Activated CD8-positive, alpha-beta memory T cell treated with anti-CD3 and anti-CD28 coated beads, Interleukin-2, amount 10 ng/mL, durations not matched to agents 7 days and 5 days (primary cell): ENCODE measurements around the gene TFIP11. TPM values are rescaled to one million over a fixed set of nuclear protein-coding genes. Genes with fewer than 3 reads are reported as not detected.

ENCODE experiments used
- ATAC-seq: fragments of 150-1000 bp; cut with Tn5 transposase; one replicate; pipeline ENCODE4 v1.10.0; 2021; ENCODE audit warnings: moderate library complexity
- CTCF ChIA-PET: fragments of 350-600 bp; sonication (Branson Sonifier 250); formaldehyde crosslinking; loops from one replicate; lab custom pipeline; 2021; ENCODE audit warnings: antibody characterized with exemption; lab: Charles Lee
- DNase-seq: peaks from one replicate; pipeline ENCODE4 v3.0.0-alpha.2; 2020
- H3K27ac Mint-ChIP-seq: one replicate; pipeline ENCODE4 v1.8.0; 2021; ENCODE audit warnings: mild to moderate bottlenecking, mixed read lengths
- H3K27me3 Mint-ChIP-seq: one replicate; pipeline ENCODE4 v1.8.0; 2021; ENCODE audit warnings: mixed read lengths
- H3K36me3 Mint-ChIP-seq: one replicate; pipeline ENCODE4 v1.8.0; 2021; ENCODE audit warnings: mild to moderate bottlenecking, mixed read lengths
- H3K4me1 Mint-ChIP-seq: one replicate; pipeline ENCODE4 v1.8.0; 2021; ENCODE audit warnings: mixed read lengths
- H3K4me3 Mint-ChIP-seq: one replicate; pipeline ENCODE4 v1.8.0; 2021; ENCODE audit warnings: mild to moderate bottlenecking, moderate library complexity, mixed read lengths
- H3K9me3 Mint-ChIP-seq: one replicate; pipeline ENCODE4 v1.8.0; 2022; ENCODE audit warnings: low read depth, mixed read lengths
- total RNA-seq, 2 experiments: library from RNA; stranded (reverse); gene quantifications; one replicate each; pipeline ENCODE4 v1.2.3, GENCODE V29; 2021

Gene TFIP11
- total RNA-seq, 2 experiments from 2014 or later = 58.0 to 64.8 TPM

- H3K27me3 Mint-ChIP-seq = no peaks in the 10 kb centered on the region
- DNase-seq (no peak), ATAC-seq (no peak)
- H3K36me3 Mint-ChIP-seq = peaks cover 2% of the 10 kb centered on the region
- H3K9me3 Mint-ChIP-seq = no peaks in the 10 kb centered on the region
- no peak overlapping the region for H3K4me3 Mint-ChIP-seq
- CTCF ChIA-PET = interaction anchor here (0.7 to 3.2 kb wide), 3 partner anchors 13 to 47 kb away, joined by 3 to 16 read pairs (median 3); no protein-coding TSS in a partner anchor
- H3K27ac Mint-ChIP-seq = no peak overlapping the region
- H3K4me1 Mint-ChIP-seq = peaks cover 35% of the 10 kb centered on the region
These were observed 4.2 kb upstream of the TFIP11 start for GRCh38 chr22:26516503-26516902.

GRCh38 chr22:26515931-26516330, 3.7 kb upstream of the TFIP11 start:
- H3K4me1 Mint-ChIP-seq = peaks cover 40% of the 10 kb centered on the region
- peaks cover 2% of the 10 kb centered on the region for H3K36me3 Mint-ChIP-seq
- ATAC-seq = no peak
- H3K4me3 Mint-ChIP-seq = no peak overlapping the region
- CTCF ChIA-PET = interaction anchor here (0.7 to 3.2 kb wide), 2 partner anchors 13 to 17 kb away, joined by 3 to 16 read pairs; no protein-coding TSS in a partner anchor
- no peaks in the 10 kb centered on the region for H3K9me3 Mint-ChIP-seq
- no peaks in the 10 kb centered on the region for H3K27me3 Mint-ChIP-seq
- DNase-seq = no peak
- H3K27ac Mint-ChIP-seq = peak overlapping the region; percentile 21

- CTCF ChIA-PET = interaction anchor here (0.8 to 5.1 kb wide), 2 partner anchors 12 to 129 kb away, joined by 3 to 42 read pairs; no protein-coding TSS in a partner anchor
- Mint-ChIP-seq H3K27me3 (no peaks in the 10 kb centered on the region), H3K4me1 (peaks cover 48% of the 10 kb centered on the region), H3K36me3 (peaks cover 6% of the 10 kb centered on the region), H3K27ac (no peak overlapping the region), H3K4me3 (no peak overlapping the region), H3K9me3 (no peaks in the 10 kb centered on the region)
- DNase-seq (no peak), ATAC-seq (no peak)
These were observed 2.3 kb upstream of the TFIP11 start for GRCh38 chr22:26514419-26515161.

GRCh38 chr22:26513838-26514237, 1.6 kb upstream of the TFIP11 start:
- no peak for ATAC-seq
- DNase-seq = no peak
- Mint-ChIP-seq H3K27me3 (no peaks in the 10 kb centered on the region), H3K27ac (no peak overlapping the region), H3K36me3 (peaks cover 12% of the 10 kb centered on the region), H3K4me1 (peaks cover 48% of the 10 kb centered on the region), H3K4me3 (peak overlapping the region; percentile 96), H3K9me3 (no peaks in the 10 kb centered on the region)
- CTCF ChIA-PET = interaction anchor here (0.8 to 5.1 kb wide), 2 partner anchors 11 to 129 kb away, joined by 3 to 42 read pairs; no protein-coding TSS in a partner anchor

GRCh38 chr22:26508148-26508547, 4.1 kb downstream of the TFIP11 start:
- ATAC-seq (no peak), DNase-seq (no peak)
- Mint-ChIP-seq H3K27ac (no peak overlapping the region), H3K4me3 (no peak overlapping the region), H3K36me3 (peaks cover 46% of the 10 kb centered on the region), H3K9me3 (no peaks in the 10 kb centered on the region), H3K4me1 (peaks cover 47% of the 10 kb centered on the region), H3K27me3 (no peaks in the 10 kb centered on the region)
- CTCF ChIA-PET = interaction anchor here (1.2 kb wide), 1 partner anchor 134 kb away, joined by 3 read pairs; no protein-coding TSS in a partner anchor

GRCh38 chr22:26503758-26504157, 8.5 kb downstream of the TFIP11 start:
- H3K4me1 Mint-ChIP-seq = peaks cover 33% of the 10 kb centered on the region
- peak overlapping the region; percentile 29 for H3K4me3 Mint-ChIP-seq
- peak overlapping the region; percentile 87 for H3K27ac Mint-ChIP-seq
- no peaks in the 10 kb centered on the region for H3K9me3 Mint-ChIP-seq
- no peaks in the 10 kb centered on the region for H3K27me3 Mint-ChIP-seq
- H3K36me3 Mint-ChIP-seq = peaks cover 65% of the 10 kb centered on the region
- ATAC-seq (no peak), DNase-seq (no peak)
- CTCF ChIA-PET = interaction anchor here (0.6 to 7.2 kb wide), 26 partner anchors 9 to 197 kb away, joined by 3 to 69 read pairs (median 8); partner anchors contain the start of genes HPS4, MIAT, SRRD and TFIP11

- ATAC-seq (peak; percentile 95), DNase-seq (peak; percentile 95)
- CTCF ChIA-PET = interaction anchor here (0.6 to 7.2 kb wide), 36 partner anchors 9 to 198 kb away, joined by 3 to 69 read pairs (median 6); partner anchors contain the start of genes HPS4, MIAT, SRRD and TFIP11
- H3K4me1 Mint-ChIP-seq = peaks cover 33% of the 10 kb centered on the region
- peak overlapping the region; percentile 29 for H3K4me3 Mint-ChIP-seq
- no peaks in the 10 kb centered on the region for H3K27me3 Mint-ChIP-seq
- peaks cover 65% of the 10 kb centered on the region for H3K36me3 Mint-ChIP-seq
- peak overlapping the region; percentile 87 for H3K27ac Mint-ChIP-seq
- H3K9me3 Mint-ChIP-seq = no peaks in the 10 kb centered on the region
These were observed 9.3 kb downstream of the TFIP11 start for GRCh38 chr22:26502688-26503561.

- peaks cover 68% of the 10 kb centered on the region for H3K36me3 Mint-ChIP-seq
- DNase-seq (no peak), ATAC-seq (no peak)
- peaks cover 33% of the 10 kb centered on the region for H3K4me1 Mint-ChIP-seq
- peak overlapping the region; percentile 87 for H3K27ac Mint-ChIP-seq
- no peaks in the 10 kb centered on the region for H3K9me3 Mint-ChIP-seq
- CTCF ChIA-PET = interaction anchor here (0.8 to 7.2 kb wide), 20 partner anchors 11 to 172 kb away, joined by 3 to 69 read pairs (median 4); partner anchors contain the start of genes HPS4, SRRD and TFIP11
- H3K4me3 Mint-ChIP-seq = no peak overlapping the region
- H3K27me3 Mint-ChIP-seq = no peaks in the 10 kb centered on the region
These were observed 10.3 kb downstream of the TFIP11 start for GRCh38 chr22:26501996-26502395.

GRCh38 chr22:26499188-26499703, 13.0 kb downstream of the TFIP11 start:
- no peak for DNase-seq
- CTCF ChIA-PET = interaction anchor here (1.0 to 7.2 kb wide), 4 partner anchors 13 to 165 kb away, joined by 3 to 69 read pairs (median 26); partner anchors contain the start of genes HPS4, SRRD and TFIP11
- Mint-ChIP-seq H3K27ac (no peak overlapping the region), H3K4me3 (no peak overlapping the region), H3K4me1 (peaks cover 27% of the 10 kb centered on the region), H3K27me3 (no peaks in the 10 kb centered on the region), H3K9me3 (no peaks in the 10 kb centered on the region), H3K36me3 (peaks cover 70% of the 10 kb centered on the region)
- no peak for ATAC-seq

GRCh38 chr22:26496456-26496855, 15.8 kb downstream of the TFIP11 start:
- no peak for ATAC-seq
- Mint-ChIP-seq H3K36me3 (peaks cover 67% of the 10 kb centered on the region), H3K4me1 (peaks cover 15% of the 10 kb centered on the region), H3K27me3 (no peaks in the 10 kb centered on the region), H3K27ac (no peak overlapping the region), H3K9me3 (no peaks in the 10 kb centered on the region), H3K4me3 (no peak overlapping the region)
- CTCF ChIA-PET = no interaction called here
- DNase-seq = no peak

GRCh38 chr22:26494506-26494905, 17.8 kb downstream of the TFIP11 start:
- H3K4me1 Mint-ChIP-seq = peaks cover 14% of the 10 kb centered on the region
- H3K4me3 Mint-ChIP-seq = no peak overlapping the region
- no peaks in the 10 kb centered on the region for H3K27me3 Mint-ChIP-seq
- DNase-seq (no peak), ATAC-seq (no peak)
- no peak overlapping the region for H3K27ac Mint-ChIP-seq
- peaks cover 65% of the 10 kb centered on the region for H3K36me3 Mint-ChIP-seq
- CTCF ChIA-PET = interaction anchor here (0.7 to 2.1 kb wide), 4 partner anchors 9 to 171 kb away, joined by 3 to 14 read pairs (median 4); no protein-coding TSS in a partner anchor
- no peaks in the 10 kb centered on the region for H3K9me3 Mint-ChIP-seq

GRCh38 chr22:26492220-26492619, 20.1 kb downstream of the TFIP11 start:
- CTCF ChIA-PET = interaction anchor here (0.7 to 2.2 kb wide), 3 partner anchors 11 to 370 kb away, joined by 3 to 8 read pairs (median 5); no protein-coding TSS in a partner anchor
- Mint-ChIP-seq H3K9me3 (no peaks in the 10 kb centered on the region), H3K27ac (no peak overlapping the region), H3K4me3 (no peak overlapping the region), H3K4me1 (peaks cover 14% of the 10 kb centered on the region), H3K36me3 (peaks cover 56% of the 10 kb centered on the region), H3K27me3 (no peaks in the 10 kb centered on the region)
- DNase-seq (no peak), ATAC-seq (no peak)
